Testis (tissue), 2 donors: ENCODE data around the gene KLHDC8A.

Experiments used
- POLR2A ChIP-seq: fragments of 450-650 bp; IDR thresholded peaks from one replicate; pipeline ENCODE4 v1.6.1; 2017; ENCODE audit warnings: antibody characterized with exemption, mild to moderate bottlenecking, moderate library complexity
- TF ChIP-seq, protein P1 (sequence below), 3 experiments: fragments of 450-650 bp in 2 of 3; fragments of 200-600 bp in 1 of 3; sonication (generic) in 1 of 3; IDR thresholded peaks; one replicate each; pipeline ENCODE4 v1.5.1; 2016 to 2019; ENCODE audit warnings: antibody characterized with exemption in 3 of 3, mild to moderate bottlenecking in 2 of 3, moderate library complexity in 1 of 3

DNA sequence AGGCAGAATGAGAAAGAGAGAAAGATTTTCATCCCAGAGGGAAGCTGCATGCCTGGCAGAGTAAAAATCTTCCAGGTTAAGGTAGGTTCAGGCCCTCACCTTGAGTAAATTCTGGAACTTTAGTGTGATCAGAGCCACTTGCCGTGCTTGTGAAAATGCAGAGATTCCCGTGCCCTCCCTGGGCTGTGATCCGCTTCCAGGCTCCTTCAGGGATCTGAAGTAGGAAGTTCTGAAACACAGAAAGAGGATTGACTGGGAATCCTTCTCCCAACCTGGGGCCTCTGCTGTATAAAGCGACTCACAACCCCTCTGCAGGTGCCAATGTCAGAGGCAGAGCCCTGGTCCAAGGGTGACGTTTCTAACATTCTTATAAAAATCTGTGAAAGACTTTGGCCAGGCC is 61.8 kb downstream of the KLHDC8A start:
- TF ChIP-seq POLR2A: no peak
- TF ChIP-seq, protein P1, sequence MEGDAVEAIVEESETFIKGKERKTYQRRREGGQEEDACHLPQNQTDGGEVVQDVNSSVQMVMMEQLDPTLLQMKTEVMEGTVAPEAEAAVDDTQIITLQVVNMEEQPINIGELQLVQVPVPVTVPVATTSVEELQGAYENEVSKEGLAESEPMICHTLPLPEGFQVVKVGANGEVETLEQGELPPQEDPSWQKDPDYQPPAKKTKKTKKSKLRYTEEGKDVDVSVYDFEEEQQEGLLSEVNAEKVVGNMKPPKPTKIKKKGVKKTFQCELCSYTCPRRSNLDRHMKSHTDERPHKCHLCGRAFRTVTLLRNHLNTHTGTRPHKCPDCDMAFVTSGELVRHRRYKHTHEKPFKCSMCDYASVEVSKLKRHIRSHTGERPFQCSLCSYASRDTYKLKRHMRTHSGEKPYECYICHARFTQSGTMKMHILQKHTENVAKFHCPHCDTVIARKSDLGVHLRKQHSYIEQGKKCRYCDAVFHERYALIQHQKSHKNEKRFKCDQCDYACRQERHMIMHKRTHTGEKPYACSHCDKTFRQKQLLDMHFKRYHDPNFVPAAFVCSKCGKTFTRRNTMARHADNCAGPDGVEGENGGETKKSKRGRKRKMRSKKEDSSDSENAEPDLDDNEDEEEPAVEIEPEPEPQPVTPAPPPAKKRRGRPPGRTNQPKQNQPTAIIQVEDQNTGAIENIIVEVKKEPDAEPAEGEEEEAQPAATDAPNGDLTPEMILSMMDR (IDR thresholded peaks at IDR 0.05): no peak
